ENCODE results near the gene TMEM212.

The TMEM212 gene

GRCh38 chr3:171871392-171872274 lies 28.5 kb downstream of the TMEM212 start:
- Histone ChIP-seq H3F3A (ENCODE audit: low read depth) (no peaks in the 10 kb centered on the region), H3K27me3 (ENCODE audit: insufficient read depth, low read length, poor library complexity, severe bottlenecking) (no peaks in the 10 kb centered on the region), H3K4me2 (ENCODE audit: low read depth, low read length, poor library complexity, severe bottlenecking) (no peak overlapping the region), H4K20me1 (ENCODE audit: insufficient read depth, low read length, poor library complexity, severe bottlenecking) (no peaks in the 10 kb centered on the region), H3K36me3 (ENCODE audit: insufficient read depth, low read length) (no peaks in the 10 kb centered on the region), H3K4me1 (ENCODE audit: insufficient read depth, low read length, poor library complexity, severe bottlenecking) (peaks cover 10% of the 10 kb centered on the region), H3K9me3 (ENCODE audit: insufficient read depth, low read depth, low read length) (no peaks in the 10 kb centered on the region), H3K9me2 (replicated peaks; ENCODE audit: low read depth, low read length) (no peaks in the 10 kb centered on the region), H3K79me2 (ENCODE audit: insufficient read depth, low read length) (no peaks in the 10 kb centered on the region), H3K4me3 (ENCODE audit: low read length, poor library complexity, severe bottlenecking) (no peak overlapping the region), H2AFZ (ENCODE audit: low read length) (no peak overlapping the region), H3K9ac (ENCODE audit: low read depth, low read length, poor library complexity, severe bottlenecking) (no peak overlapping the region)
- TF ChIP-seq CTCF (conservative IDR thresholded peaks at IDR 0.05; ENCODE audit: low read length) (no peak), EZH2phosphoT487 (IDR thresholded peaks at IDR 0.05; ENCODE audit: borderline replicate concordance) (no peak)

GRCh38 chr3:171873580-171873979 lies 30.4 kb downstream of the TMEM212 start:
- H3K4me3 ChIP-seq (ENCODE audit: low read length, poor library complexity, severe bottlenecking), result no peak overlapping the region
- H3K36me3 ChIP-seq (ENCODE audit: insufficient read depth, low read length), result no peaks in the 10 kb centered on the region
- H4K20me1 ChIP-seq (ENCODE audit: insufficient read depth, low read length, poor library complexity, severe bottlenecking), result no peaks in the 10 kb centered on the region
- no peaks in the 10 kb centered on the region for H3K9me2 ChIP-seq (replicated peaks; ENCODE audit: low read depth, low read length)
- H3K4me1 ChIP-seq (ENCODE audit: insufficient read depth, low read length, poor library complexity, severe bottlenecking), result peaks cover 10% of the 10 kb centered on the region
- TF ChIP-seq EZH2phosphoT487 (IDR thresholded peaks at IDR 0.05; ENCODE audit: borderline replicate concordance), result no peak
- no peak for TF ChIP-seq CTCF (conservative IDR thresholded peaks at IDR 0.05; ENCODE audit: low read length)
- H3K9ac ChIP-seq (ENCODE audit: low read depth, low read length, poor library complexity, severe bottlenecking), result no peak overlapping the region
- H3K9me3 ChIP-seq (ENCODE audit: insufficient read depth, low read depth, low read length), result no peaks in the 10 kb centered on the region
- no peaks in the 10 kb centered on the region for H3F3A ChIP-seq (ENCODE audit: low read depth)
- H3K4me2 ChIP-seq (ENCODE audit: low read depth, low read length, poor library complexity, severe bottlenecking), result no peak overlapping the region
- no peaks in the 10 kb centered on the region for H3K79me2 ChIP-seq (ENCODE audit: insufficient read depth, low read length)
- no peak overlapping the region for H2AFZ ChIP-seq (ENCODE audit: low read length)
- no peaks in the 10 kb centered on the region for H3K27me3 ChIP-seq (ENCODE audit: insufficient read depth, low read length, poor library complexity, severe bottlenecking)

- H4K20me1 ChIP-seq (ENCODE audit: insufficient read depth, low read length, poor library complexity, severe bottlenecking), result no peaks in the 10 kb centered on the region
- peak overlapping the region; percentile 74; the same call in 1 of the 2 replicates for H2AFZ ChIP-seq (ENCODE audit: low read length)
- H3K36me3 ChIP-seq (ENCODE audit: insufficient read depth, low read length), result no peaks in the 10 kb centered on the region
- H3K4me2 ChIP-seq (ENCODE audit: low read depth, low read length, poor library complexity, severe bottlenecking), result peak overlapping the region; percentile 22
- H3K4me1 ChIP-seq (ENCODE audit: insufficient read depth, low read length, poor library complexity, severe bottlenecking), result peaks cover 10% of the 10 kb centered on the region
- H3K4me3 ChIP-seq (ENCODE audit: low read length, poor library complexity, severe bottlenecking), result no peak overlapping the region
- H3F3A ChIP-seq (ENCODE audit: low read depth), result no peaks in the 10 kb centered on the region
- no peaks in the 10 kb centered on the region for H3K27me3 ChIP-seq (ENCODE audit: insufficient read depth, low read length, poor library complexity, severe bottlenecking)
- H3K9me2 ChIP-seq (replicated peaks; ENCODE audit: low read depth, low read length), result no peaks in the 10 kb centered on the region
- TF ChIP-seq EZH2phosphoT487 (IDR thresholded peaks at IDR 0.05; ENCODE audit: borderline replicate concordance) (no peak), CTCF (conservative IDR thresholded peaks at IDR 0.05; ENCODE audit: low read length) (no peak)
- no peaks in the 10 kb centered on the region for H3K9me3 ChIP-seq (ENCODE audit: insufficient read depth, low read depth, low read length)
- no peaks in the 10 kb centered on the region for H3K79me2 ChIP-seq (ENCODE audit: insufficient read depth, low read length)
- H3K9ac ChIP-seq (ENCODE audit: low read depth, low read length, poor library complexity, severe bottlenecking), result no peak overlapping the region
These were observed 31.1 kb downstream of the TMEM212 start for GRCh38 chr3:171874251-171874681.
